K562 treated with DMSO at 1 percent for 4 hours (cell line): ENCODE measurements around the gene FAM43B. TPM values are rescaled to one million over a fixed set of nuclear protein-coding genes. Genes with fewer than 3 reads are reported as not detected.

Experiments used
- total RNA-seq: library from RNA; unstranded; fragments of 300-600 nt; gene quantifications from 2 replicates; pipeline ENCODE4 v1.2.3, GENCODE V29; 2022; ENCODE audit not compliant: insufficient read depth

The FAM43B gene
- 0.30 TPM in 1 of 2 replicates, not detected in the other for total RNA-seq

GRCh38 chr1:20551945-20552727 lies at the start of gene FAM43B:
Gene FAM43B, plus strand, starts transcription at chr1:20552573. Its CDS starts 401 bp downstream, at chr1:20552974.

GRCh38 chr1:20507564-20508410 lies 44.6 kb upstream of the FAM43B start, which contains the start of gene MUL1:
Gene MUL1, minus strand, starts transcription at chr1:20508151. Its CDS starts 127 bp downstream, at chr1:20508024.

GRCh38 chr1:20588634-20589225 lies 36.4 kb downstream of the FAM43B start, which contains the start of gene CDA:
Gene CDA, plus strand, starts transcription at chr1:20589097. Its CDS starts 33 bp downstream, at chr1:20589130.

Other genes with a start within 250 kb of the FAM43B start
- gene CAMK2N1, start 66.4 kb upstream of the FAM43B start, total RNA-seq = 1.9 and 2.5 TPM in 2 replicates
- 39.1 and 43.1 TPM in 2 replicates for gene MUL1, start 44.4 kb upstream of the FAM43B start, total RNA-seq
- not detected in 2 replicates for gene CDA, start 36.5 kb downstream of the FAM43B start, total RNA-seq
- gene PINK1, start 80.9 kb downstream of the FAM43B start, total RNA-seq = 55.4 and 58.0 TPM in 2 replicates
- 314 and 353 TPM in 2 replicates for gene DDOST, start 108.8 kb downstream of the FAM43B start, total RNA-seq
- not detected in 2 replicates for gene KIF17, start 165.4 kb downstream of the FAM43B start, total RNA-seq
- gene SH2D5, start 180.1 kb downstream of the FAM43B start, total RNA-seq = 0.18 TPM in 1 of 2 replicates, not detected in the other
- 173 and 251 TPM in 2 replicates for gene HP1BP3, start 234.7 kb downstream of the FAM43B start, total RNA-seq